Frontal cortex (tissue), 4 donors: ENCODE data around the gene SCIMP. TPM values are rescaled to one million over a fixed set of nuclear protein-coding genes. Genes with fewer than 3 reads are reported as not detected.
"Not testable (repeated sequence)": the region's sequence is repeated elsewhere in the genome, so short reads cannot be mapped to it uniquely, and the experiment has no call there.

ENCODE experiments used
- DNase-seq, 2 donors: peaks; one replicate each; pipeline ENCODE4 v3.0.0; 2012; ENCODE audit warnings: low spot score in 2 of 2
- FAIRE-seq: peaks from 2 replicates; lab custom pipeline; 2012; peaks lifted over from hg19 to GRCh38; lab: Jason Lieb, UNC
- total RNA-seq: library from RNA; depleted of rRNA; stranded (reverse); fragments of >200 nt; gene quantifications from one replicate; pipeline ENCODE4 v1.2.3, GENCODE V29; 2014
- donor health status: control.
- donor health status: control.
- donor health status: control.

SCIMP gene
- total RNA-seq, 1 donor from 2014 or later, result under 0.01 TPM

DNA sequence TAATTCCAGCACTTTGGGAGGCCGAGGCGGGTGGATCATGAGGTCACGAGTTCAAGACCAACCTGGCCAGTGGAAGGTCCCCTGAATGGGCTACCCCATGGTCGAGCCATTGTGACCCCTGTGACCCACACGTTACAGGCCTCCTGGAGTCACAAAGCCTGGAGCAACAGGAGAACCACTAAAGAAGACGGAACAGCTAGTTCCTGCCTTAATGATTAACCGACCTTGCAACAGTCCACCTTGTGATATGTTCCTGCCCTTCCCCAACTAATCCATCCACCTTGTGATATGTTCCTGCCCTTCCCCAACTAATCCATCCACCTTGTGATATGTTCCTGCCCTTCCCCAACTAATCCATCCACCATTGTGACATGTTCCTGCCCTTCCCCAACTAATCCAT, 5.1 kb upstream of the SCIMP start:
- not testable (repeated sequence) for FAIRE-seq

DNA sequence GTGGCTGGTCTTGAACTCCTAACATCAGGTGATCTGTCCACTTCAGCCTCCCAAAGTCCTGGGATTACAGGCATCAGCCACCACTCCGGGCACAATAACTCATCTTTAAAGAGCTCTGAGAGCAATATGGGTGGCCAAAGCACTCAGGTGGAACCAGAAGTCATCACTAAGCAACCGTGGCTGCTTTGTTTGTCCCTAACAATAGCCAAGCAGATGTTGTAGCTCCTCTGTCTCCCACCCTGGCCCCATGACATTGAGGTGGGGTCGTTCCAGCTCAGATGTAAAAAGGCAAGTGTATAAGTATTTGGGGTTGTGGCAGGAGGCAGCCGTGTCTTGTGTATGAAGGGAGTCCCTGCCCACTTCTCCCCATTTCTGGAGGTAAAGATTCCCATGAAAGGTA, 3.7 kb upstream of the SCIMP start:
- DNase-seq, result no peak
- no peak for FAIRE-seq

More for the DNA sequence above, 5.1 kb upstream of the SCIMP start:
- DNase-seq, result not testable (repeated sequence)

- FAIRE-seq (no peak), DNase-seq (no peak)
These were observed 2.9 kb upstream of the SCIMP start for GRCh38 chr17:5237541-5238016.

GRCh38 chr17:5236938-5237540, 2.4 kb upstream of the SCIMP start:
- DNase-seq (no peak), FAIRE-seq (no peak)

DNA sequence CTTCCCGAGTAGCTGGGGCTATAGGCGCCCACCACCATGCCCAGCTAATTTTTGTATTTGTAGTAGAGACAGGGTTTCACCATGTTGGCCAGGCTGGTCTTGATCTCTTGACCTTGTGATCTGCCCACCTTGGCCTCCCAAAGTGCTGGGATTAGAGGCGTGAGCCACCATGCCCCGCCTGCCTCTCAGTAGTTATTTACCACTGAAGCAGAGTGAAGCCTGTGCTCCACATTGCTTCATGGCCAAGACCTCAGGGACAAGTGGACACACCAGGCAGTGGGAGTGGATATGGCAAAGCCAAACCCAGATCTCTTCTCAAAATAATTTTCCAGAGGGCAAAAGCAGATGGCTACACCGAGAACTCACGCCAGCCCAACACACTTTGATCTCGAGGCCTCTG, 1.2 kb downstream of the SCIMP start:
- FAIRE-seq, DNase-seq: not testable (repeated sequence)

GRCh38 chr17:5226940-5227878, 7.5 kb downstream of the SCIMP start:
- no peak for FAIRE-seq
- DNase-seq, result no peak

DNA sequence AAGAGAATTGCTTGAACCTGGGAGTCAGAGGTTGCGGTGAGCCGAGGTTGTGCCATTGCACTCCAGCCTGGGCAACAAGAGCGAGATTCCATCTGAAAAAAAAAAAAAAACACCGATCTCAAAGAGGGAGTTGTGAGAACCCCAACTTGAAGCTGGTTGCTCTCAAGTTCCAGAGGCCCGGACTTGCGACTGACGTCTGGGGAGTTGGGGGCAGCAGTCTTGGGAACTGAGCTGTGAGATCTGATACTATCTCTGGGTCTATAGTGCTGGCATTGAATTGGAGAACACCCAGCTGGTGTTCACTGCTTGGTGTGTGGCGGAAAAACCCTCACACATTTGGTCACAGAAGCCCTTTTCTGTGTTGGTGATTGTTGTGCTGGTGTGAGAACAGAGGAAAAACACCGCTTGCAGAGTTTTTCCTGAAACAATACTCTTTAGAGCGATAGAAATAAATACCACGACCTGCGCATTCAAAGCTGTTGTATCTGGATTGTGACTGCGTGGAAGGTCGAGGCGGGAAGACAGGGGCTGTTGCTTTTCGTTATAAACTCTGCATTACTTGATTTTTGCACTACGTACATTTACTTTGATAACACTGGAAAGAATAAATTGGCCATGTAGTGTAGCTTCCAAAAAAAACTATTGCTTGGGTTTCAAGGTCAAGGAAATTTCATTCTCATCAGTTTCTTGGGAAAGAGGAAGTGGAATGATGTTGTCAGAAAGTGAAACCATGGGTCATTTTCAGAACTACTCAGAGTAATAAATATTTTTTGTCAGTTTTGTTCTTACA, 8.8 kb downstream of the SCIMP start:
- FAIRE-seq, result no peak
- no peak for DNase-seq

- DNase-seq, FAIRE-seq: not testable (repeated sequence)
These were observed 12.7 kb downstream of the SCIMP start for GRCh38 chr17:5221912-5222311.

DNA sequence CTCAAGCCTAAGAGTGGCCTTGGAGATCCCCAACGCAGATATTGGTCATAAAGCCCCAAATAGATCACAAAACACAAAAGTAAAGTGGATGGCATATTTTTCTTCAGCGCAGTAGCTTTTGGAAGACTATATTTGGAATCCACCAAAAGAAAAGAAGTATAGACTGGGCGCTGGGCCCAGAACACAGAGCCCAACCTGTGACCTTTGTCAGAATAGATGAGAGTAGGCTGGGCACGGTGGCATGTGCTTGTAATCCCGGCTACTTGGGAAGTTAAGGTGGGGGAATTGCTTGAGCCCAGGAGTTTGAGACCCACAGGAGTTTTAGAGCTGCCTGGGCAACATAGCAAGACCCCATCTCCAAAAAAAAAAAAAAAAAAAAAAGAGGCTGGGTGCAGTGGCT, 14.6 kb downstream of the SCIMP start:
- no peak for FAIRE-seq
- DNase-seq, result no peak

DNA sequence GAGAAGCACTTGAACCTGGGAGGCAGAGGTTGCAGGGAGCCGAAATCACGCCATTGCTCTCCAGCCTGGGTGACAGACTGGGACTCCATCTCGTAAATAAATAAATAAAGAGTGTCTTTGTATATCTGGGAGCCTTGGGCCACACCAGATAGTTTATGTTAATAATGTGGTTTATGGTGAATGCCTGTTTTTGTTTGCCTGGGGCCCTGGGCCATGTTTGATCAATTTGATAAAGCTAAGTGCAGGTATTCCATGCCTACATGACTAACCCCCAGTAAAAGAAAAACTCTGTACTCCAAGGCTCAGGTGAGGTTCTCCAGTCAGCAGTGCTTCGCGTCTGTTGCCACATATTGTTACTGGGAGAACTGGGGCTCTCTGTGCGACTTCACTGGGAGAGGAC, 15.1 kb downstream of the SCIMP start:
- DNase-seq (no peak), FAIRE-seq (no peak)

DNA sequence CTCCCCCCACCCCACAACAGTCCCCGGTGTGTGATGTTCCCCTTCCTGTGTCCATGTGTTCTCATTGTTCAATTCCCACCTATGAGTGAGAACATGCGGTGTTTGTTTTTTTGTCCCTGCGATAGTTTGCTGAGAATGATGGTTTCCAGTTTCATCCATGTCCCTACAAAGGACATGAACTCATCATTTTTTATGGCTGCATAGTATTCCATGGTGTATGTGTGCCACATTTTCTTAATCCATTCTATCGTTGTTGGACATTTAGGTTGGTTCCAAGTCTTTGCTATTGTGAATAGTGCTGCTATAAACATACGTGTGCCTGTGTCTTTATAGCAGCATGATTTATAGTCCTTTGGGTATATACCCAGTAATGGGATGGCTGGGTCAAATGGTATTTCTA, 17.1 kb downstream of the SCIMP start:
- DNase-seq, FAIRE-seq: not testable (repeated sequence)

GRCh38 chr17:5211458-5211857, 23.2 kb downstream of the SCIMP start:
- FAIRE-seq (no peak), DNase-seq (no peak)

DNA sequence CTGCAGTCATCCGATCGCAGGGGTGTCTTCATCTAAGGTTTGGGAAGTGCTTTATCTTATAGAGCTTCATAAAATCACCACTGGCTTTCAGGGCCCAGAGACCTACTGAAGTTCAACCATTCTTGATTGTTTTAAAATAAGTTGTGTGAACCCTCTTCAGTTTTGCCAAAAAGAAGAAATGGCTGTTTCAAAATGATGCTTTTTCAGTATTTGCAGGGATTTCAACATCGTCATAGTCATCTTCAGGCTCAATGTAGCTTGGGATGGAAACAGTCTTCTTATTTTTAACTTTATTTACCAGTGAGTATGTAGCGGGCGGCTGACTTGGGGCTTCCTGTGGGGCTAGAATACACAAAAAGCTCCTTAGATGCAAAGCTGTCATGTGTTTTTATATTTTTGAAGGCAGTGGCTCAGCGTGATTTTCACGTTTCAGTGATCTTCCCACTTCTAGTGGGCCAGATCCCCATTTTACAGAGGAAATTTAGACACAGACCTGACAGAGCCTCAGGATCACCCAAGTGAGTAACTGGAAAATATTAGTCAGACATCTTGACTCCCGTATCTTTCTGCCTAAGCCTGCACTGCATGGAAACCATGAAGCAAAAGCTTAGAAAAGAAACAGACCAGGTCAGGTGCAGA, 23.9 kb downstream of the SCIMP start:
- FAIRE-seq, result no peak
- no peak for DNase-seq

- DNase-seq (no peak), FAIRE-seq (no peak)
These were observed 24.6 kb downstream of the SCIMP start for GRCh38 chr17:5210091-5210490.

DNA sequence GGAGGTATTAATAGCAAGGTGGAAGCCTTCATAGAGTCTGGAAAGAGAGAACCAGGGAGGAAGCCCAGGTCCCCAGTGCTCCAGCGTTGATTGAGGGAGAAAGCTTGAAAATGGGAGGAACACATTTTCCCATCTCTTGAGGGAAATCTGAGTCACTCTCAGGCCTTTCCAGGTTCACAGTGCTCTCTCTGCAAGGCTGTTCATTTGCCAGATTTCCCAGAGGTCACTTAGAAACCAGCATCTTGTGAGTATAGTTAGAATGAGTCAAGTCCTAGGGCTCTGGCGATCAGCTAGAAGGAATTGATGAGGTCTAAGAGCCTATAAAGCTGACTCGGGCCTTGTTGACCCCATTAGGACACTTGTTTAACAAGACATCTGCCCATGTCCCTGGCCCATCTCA, 25.3 kb downstream of the SCIMP start:
- FAIRE-seq, result no peak
- DNase-seq, result no peak

GRCh38 chr17:5203908-5204294, 30.8 kb downstream of the SCIMP start:
- FAIRE-seq, result no peak
- no peak for DNase-seq

DNA sequence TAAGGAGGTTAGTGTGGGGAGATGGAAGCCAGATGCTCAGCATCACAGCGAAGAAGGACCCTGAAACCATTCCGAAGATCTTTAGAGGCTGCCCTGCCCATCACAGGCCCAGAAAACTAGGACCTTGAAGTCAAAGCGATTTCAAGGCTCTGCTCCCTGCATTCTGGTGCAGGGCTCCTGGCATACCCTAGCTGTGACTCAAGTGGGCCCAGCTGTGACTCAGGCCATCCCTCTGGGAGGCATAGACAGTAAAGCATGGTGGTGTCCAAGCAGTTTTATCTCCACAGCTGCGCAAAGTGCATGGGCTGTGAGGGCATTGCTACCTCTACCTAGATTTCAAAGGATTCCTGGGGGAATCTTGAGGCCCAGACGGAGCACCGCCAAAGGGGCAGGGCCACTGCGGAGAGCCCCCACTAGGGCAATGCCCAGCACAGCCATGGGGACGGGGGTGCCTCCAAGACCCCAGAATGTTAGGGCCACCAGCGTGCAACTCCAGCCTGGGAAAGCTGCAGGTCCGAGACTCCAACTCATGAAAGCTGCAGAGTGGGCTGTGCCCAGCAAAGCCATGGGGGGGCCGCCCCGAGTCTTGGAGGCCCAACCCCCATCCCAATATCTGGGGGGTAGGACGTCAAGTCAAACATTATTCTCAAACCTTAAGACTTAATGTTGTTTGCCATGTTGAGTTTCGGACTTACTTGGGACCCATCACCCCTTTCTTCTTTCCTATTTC, 31.3 kb downstream of the SCIMP start:
- DNase-seq (no peak), FAIRE-seq (no peak)

GRCh38 chr17:5201011-5201410, 33.6 kb downstream of the SCIMP start:
- DNase-seq, result no peak
- FAIRE-seq, result no peak

GRCh38 chr17:5200360-5200759, 34.3 kb downstream of the SCIMP start:
- FAIRE-seq (no peak), DNase-seq (no peak)
